Left kidney (tissue), 2 donors: Measurements from ENCODE around the gene ZNF511. TPM values are rescaled to one million over a fixed set of nuclear protein-coding genes. Genes with fewer than 3 reads are reported as not detected.

Source experiments
- DNase-seq: peaks from one replicate; pipeline ENCODE4 v3.0.0-alpha.2; 2013
- polyA plus RNA-seq: library from polyadenylated mRNA; unstranded; fragments of 120-200 nt; gene quantifications from one replicate; pipeline ENCODE4 v1.2.1, GENCODE V29; 2013; ENCODE audit not compliant: insufficient read length

Gene ZNF511
- polyA plus RNA-seq, 1 donor: 30.7 TPM

DNA sequence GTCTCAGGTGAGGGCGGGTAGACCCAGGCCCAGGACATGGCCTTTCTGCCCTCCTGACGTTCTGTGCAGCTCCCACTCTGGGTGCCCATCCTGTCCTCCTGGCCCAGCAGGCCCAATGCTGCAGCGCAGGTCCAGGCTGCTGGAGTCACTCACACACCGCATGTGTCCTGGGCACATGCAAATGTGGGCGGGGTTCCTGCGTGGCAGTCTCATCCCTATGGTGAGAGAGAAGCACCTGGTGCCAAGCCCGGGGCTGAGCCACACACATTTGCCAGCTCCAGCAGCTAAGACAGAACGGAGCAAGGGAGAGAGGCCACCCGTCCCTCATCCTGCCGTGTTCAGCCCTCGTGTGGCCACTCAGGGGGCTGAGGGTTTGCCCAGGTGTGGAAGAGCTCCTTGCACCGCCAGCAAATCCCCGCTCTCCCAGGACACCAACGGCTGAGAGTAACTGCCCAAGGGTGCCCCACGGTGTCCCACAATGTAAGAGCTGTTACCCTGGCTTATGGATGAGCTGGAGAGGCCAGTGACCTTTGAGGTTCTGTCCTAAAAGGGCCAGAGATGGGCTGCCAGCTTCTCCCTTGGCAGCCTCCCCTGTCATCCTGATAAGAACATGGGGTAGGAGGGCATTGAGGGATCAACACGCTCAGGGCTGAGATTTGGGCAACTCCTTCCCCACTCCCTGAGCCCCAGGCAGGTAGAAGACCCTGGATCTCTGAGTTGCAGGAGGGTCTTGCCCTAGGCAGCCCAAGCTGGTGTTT is 44.7 kb downstream of the ZNF511 start:
- no peak for DNase-seq

DNA sequence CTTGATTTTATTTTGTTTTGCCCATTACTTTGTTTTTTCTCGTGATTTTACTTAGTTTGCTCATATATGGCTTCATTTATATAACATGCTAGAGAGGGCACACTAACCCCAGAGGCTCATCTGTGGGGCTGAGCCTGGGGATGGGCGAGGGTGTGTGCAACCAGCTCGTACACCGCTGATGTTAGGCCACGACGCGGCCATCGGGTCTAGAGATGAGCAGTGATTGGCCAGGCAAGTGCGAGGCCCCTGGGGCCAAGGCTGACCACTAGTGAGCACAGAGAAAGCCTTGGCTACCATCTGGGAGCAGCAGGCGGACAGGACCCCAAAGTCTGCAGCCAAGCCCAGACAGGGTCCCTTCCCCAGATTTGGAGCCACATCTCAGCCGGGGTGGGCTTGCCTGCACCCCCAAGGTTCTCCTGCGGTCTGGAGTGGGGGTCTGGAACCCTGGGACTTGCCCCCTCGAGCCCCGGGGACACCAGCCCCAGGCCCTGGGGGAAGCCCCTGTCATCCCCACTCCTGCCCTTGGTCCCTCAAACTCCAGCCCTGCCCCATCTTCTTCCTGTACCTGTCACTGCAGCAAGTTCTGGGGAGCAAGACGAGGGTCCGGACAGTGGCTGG is 45.4 kb downstream of the ZNF511 start:
- no peak for DNase-seq

DNA sequence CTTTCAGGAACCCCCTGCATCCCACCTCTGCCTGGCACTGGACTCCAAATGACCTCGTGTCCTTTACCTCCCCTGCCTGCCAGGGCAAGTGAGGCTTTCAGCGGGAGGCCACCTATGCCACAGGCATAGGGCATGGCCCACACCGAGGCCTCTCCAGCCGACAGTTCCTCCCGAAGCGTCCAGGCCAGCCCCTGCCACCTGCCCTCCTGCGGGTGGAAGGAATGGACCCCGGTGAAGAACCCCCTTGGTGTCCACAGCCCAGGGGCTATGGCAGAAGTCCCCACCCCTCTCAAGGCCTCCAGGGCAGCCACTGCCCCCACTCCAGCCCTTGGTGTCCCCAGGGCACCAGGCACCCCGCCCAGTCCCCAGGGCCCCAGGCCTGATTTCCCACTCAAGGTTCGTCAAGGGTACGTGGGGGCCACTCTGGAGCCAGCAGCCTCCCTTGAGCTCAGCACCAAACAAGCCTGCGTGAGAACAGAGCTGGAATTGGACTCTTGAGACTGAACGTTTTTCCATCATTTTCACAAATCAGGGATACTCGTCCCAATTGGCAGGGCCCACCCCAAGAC is 46.0 kb downstream of the ZNF511 start:
- DNase-seq: no peak

DNA sequence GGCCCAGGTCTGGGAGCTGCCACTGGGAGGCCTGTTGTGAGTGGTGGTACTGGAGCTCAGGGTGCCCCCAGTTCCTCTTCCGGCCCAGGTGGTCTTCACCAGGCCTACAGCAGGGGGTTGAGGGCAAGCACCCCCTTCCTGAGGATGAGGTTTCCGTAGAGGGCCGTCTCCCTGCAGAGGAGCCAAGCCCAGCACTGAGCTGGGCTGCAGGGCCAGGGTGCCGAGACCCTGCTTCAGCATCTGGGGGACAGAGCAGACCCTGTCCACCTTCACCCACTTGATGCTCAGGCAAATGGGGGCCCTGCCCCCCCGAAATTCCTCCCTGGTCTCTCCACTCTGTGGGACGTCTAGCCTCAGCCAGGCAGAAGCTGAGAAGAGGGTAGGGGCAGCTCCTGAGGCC is 46.6 kb downstream of the ZNF511 start:
- DNase-seq: no peak

DNA sequence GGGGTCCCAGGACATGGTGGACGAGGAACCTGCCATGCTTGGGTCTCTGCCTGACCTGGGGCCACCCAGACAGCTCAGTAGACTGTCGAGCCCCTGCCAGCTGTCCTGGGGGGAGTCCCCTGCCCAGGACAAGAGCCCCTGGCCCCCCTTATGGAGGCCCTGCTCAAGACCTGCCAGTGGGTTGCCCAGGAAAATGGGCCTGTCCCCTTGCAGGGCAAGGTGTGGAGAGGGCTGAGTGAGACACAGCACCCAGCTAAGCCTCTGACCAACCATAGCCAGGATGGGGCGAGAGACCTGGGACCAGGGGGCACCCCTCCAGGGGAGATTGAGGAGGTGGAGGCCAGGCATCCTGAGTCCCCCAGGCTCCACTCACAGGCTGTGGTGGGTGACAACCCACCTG is 47.3 kb downstream of the ZNF511 start:
- no peak for DNase-seq

DNA sequence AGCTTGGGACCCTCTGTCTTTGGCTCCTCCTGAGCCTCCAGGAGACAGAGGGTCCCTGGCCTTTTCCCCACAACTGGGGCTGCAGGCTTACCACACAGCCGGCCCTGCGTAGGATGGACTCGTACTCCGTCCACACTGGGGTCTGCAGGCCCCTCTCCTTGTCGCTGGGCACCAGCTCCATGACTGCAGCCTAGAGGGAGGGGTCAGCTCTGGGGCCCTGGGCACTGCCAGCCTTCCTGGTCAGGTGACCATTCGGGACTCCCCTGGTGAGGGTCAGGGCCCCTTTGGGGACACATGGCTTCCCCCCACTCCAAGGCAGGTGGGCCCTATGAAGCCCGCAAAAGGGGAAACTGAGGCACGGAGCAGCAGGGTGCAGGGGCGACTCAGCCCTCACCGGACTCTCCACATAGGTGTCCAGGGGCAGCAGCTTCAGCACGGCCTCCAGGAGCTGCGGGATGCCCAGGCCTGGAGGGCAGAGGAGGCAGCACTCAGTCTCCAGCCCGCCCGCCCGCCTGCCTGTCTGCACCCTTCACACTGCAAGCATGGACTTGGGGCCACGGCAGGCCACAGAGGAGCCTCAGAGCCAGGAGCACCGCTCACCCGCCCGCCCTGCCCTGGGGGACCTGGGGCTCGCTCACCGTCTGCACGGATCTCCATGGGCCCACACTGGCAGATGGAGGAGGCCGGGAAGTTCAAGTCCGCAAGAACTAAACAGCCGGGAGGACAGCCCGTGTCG is 48.0 kb downstream of the ZNF511 start:
- DNase-seq: no peak

DNA sequence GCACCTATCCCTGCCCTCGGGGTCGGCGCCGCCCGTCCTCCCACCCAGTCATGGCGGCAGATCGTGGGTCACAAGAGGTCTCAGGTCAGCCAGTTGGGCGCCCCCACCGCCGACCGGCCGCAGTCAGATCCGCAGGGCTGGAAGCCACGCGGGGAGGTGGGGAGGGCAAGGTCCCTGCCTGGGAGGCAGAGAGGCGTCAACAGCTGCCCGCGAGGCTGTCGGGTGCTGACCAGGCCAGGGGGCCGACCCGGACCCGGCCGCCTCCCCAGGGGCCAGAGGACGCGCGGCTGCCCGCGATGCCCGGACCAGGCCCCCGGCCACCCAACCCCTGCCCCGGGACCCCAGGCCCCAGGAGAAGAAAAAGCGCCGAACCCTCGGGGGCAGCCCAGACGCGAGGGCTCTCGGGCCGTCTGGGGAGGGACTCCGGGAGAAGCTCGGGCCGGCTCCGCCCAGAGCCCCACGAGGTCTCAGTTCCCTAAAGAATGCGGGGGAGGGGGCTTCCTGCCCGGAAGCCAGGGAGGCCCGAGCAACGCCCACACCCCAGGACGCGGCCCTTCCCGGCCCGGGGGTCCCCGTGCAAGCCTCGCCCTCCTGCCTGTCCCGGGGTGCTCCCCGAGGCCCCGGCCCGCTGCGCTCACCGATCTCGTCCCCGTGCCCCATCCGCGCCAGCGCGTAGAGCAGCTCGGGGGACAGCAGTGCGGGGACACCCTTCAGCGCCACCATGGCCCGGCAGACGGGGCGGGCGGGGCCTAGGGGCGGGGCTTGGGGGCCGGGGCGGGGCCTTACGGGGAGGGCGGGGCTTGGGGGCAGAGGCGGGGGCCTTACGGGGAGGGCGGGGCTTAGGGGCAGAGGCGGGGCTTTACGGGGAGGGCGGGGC is 48.8 kb downstream of the ZNF511 start, which contains the start of gene FUOM:
TSS of gene FUOM (minus strand) at position 735 of the 877 bp plus-strand sequence. CDS start at position 723, 12 bp downstream.
- peak; percentile 81 for DNase-seq

DNA sequence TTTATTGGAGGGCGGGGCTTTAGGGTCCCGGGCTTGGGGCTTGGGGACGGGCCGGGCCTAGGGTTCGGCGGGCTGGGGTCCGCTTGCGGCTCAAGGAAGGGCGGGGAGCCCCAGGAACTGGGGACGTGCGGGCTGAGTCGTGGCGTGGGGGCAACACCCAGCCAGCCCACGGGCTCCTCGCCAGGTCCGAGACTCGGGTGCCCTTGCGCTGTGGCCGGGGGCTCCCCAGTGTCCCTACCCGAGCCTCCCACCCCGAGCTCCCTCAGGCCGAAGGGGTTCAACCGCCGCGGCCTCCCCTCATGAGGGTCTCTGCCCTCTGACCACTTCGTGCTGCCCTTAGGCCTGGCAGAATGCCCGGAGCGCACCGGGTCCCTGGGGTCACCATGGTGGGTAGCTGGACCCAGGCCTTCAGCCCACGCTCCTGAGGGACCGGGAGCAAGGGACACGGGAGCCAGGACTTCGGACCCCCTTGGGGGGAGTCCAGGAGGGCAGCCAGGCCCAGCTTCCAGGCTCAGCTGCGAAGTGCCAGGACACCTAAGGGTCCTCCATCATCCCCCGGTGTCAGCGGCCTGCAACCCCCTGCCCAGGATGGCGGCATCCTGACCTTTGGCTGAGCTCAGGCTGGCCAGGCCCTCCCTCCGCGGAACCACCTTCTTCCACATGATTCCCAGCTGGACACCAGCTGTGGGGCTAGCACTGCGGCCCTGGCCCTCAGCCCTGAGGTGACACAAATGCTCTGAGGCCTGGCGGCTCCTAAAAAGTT is 49.6 kb downstream of the ZNF511 start:
- DNase-seq: no peak

DNA sequence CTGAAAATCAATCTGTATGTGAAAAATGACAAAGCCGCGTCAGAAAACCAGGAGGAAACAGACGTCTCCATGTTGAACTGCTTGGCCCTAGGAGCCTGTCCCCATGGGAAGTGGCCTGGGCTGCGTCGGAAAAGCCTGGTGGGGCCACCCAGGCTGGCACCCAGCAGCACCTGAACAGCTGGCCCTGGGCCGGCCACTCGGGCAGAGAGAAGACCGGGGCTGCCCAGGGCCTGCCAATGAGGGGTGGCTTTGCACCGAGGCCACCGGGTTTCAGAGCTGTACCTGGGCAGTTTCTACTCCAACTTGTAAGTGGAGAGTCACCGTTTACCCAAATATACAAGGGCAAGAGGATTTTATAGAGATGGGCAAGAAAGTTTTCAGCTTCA is 50.2 kb downstream of the ZNF511 start:
- no peak for DNase-seq

DNA sequence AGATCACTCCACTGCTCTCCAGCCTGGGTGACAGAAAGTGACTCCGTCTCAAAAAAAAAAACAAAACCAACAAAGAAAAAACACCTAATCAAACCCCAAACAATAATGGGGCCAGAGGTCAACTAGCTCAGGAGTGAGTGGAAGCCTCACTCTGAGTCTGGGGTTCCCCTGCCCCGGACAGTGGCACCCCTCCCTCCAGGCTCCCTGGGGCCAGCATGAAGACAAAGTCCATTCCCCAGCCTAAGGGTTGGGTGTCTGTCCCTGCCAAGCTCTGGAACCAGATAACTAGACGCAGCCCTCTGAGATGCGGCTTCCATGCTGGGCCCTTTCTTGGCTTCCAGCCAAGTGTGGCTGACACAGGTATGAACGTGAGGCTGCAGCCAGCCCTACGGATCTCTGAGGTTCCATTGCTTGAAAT is 50.8 kb downstream of the ZNF511 start:
- DNase-seq: no peak

DNA sequence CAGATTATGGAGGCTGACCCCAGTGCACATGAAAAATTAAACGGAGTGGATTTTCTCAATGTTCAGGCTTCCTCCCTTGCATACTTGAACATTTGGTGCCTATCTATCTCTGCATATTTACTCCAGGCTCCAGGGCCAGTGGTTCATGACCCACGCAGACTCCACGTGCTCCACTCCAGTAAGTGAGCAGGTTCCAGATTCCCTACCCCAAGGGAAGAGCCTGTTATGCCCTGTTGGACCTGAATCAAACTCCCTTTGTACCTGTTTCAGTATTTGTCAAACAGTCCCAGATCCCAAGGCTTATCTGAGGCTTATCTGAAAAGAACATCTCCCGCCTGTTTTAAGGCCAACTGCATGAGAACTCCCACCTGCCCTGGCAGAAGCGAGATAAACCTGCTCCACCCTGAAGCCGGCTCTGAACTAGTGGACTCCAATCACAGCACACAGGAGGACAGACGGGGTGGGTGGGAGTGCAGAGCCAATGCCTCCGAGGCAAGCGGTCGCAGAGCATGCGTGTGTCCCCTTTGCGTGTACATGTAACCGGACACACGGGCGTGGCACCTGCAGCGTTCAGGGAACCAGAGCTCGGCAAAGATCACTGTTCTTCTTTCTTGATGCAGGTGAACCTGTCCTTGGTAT is 51.4 kb downstream of the ZNF511 start:
- no peak for DNase-seq

DNA sequence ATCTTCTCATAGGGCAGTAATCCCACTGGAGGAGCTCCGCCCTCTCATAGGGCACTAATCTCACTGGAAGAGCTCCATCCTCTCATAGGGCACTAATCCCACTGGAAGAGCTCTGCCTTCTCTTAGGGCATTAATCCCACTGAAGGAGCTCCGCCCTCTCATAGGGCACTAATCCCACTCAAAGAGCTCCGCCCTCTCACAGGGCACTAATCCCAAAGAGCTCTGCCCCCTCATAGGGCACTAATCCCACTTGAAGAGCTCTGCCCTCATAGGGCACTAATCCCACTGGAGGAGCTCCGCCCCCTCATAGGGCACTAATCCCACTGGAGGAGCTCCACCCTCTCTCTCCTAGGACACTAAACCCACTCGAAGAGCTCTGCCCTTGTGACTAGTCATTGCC is 52.5 kb downstream of the ZNF511 start:
- no peak for DNase-seq

DNA sequence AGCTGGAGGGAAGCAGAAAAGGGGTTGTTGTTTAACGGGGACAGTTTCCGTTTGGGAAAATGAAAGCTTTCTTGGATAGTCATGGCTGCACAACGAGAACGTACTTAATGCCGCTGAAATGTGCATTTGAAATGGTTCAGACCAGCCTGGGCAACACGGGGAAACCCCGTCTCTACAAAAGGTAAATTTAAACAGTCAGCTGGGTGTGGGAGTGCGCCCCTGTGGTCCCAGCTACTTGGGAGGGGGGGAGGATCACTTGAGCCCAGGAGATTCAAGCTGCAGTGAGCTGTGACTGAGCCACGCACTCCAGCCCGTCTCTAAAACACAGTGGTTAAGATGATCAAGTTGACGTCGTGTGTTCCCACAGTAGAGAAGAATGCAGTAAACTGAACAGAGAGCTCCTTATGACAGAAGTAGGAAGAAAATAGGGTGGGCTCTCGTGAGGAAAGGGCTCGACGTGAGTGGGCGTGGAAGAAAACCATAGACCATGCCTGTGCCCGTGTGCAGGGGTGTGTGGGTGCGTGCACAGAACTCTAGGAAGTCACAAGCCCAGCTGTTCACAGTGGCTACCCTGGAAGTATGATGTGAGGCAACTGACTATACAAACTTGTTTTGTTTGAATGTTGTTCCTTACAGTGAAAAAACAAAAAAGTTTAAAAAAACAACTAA is 53.2 kb downstream of the ZNF511 start:
- DNase-seq: no peak

Other genes starting within 250 kb of the ZNF511 start
- gene ADGRA1, start 221.0 kb upstream of the ZNF511 start, polyA plus RNA-seq: 1.7 TPM
- gene KNDC1, start 148.7 kb upstream of the ZNF511 start, polyA plus RNA-seq: 8.3 TPM
- gene UTF1, start 78.7 kb upstream of the ZNF511 start, polyA plus RNA-seq: not detected
- 0.18 TPM for gene VENTX, start 71.1 kb upstream of the ZNF511 start, polyA plus RNA-seq
- 2.4 TPM for gene ADAM8, start 32.0 kb upstream of the ZNF511 start, polyA plus RNA-seq
- 63.9 TPM for gene TUBGCP2, start within 50 bp of the ZNF511 start, polyA plus RNA-seq
- gene CALY, start 28.0 kb downstream of the ZNF511 start, polyA plus RNA-seq: 0.12 TPM
- gene PRAP1, start 38.5 kb downstream of the ZNF511 start, polyA plus RNA-seq: 3.1 TPM
- gene FUOM, start 49.1 kb downstream of the ZNF511 start, polyA plus RNA-seq: 18.1 TPM
- 128 TPM for gene ECHS1, start 64.4 kb downstream of the ZNF511 start, polyA plus RNA-seq
- gene PAOX, start 70.3 kb downstream of the ZNF511 start, polyA plus RNA-seq: 6.3 TPM
- gene MTG1, start 85.2 kb downstream of the ZNF511 start, polyA plus RNA-seq: 75.2 TPM
- gene SPRN, start 115.7 kb downstream of the ZNF511 start, polyA plus RNA-seq: 4.5 TPM
- 3.8 TPM for gene SCART1, start 145.0 kb downstream of the ZNF511 start, polyA plus RNA-seq
- 2.8 TPM for gene CYP2E1, start 218.4 kb downstream of the ZNF511 start, polyA plus RNA-seq